Smooth muscle cell (in vitro differentiated cells): Measurements from ENCODE around the gene SLC8A1. TPM values are rescaled to one million over a fixed set of nuclear protein-coding genes. Genes with fewer than 3 reads are reported as not detected.

Experiments used
- DNase-seq: peaks from one replicate; lab custom pipeline; 2025; ENCODE audit not compliant: unreplicated experiment; lab: John Stamatoyannopoulos, UW
- H2AFZ ChIP-seq: fragments of 200-600 bp; sonication (generic); 2 replicates; pipeline ENCODE4 v1.6.0; 2016; ENCODE audit warnings: antibody characterized with exemption, low read depth, mild to moderate bottlenecking
- H3F3A ChIP-seq: fragments of 200-600 bp; sonication (generic); 2 replicates; pipeline ENCODE4 v1.6.0; 2017; ENCODE audit warnings: antibody characterized with exemption, low read depth
- H3K27ac ChIP-seq: fragments of 200-600 bp; sonication (generic); 2 replicates; pipeline ENCODE4 v1.5.1; 2016; ENCODE audit warnings: low read depth, mild to moderate bottlenecking
- H3K27me3 ChIP-seq: fragments of 200-600 bp; sonication (generic); 2 replicates; pipeline ENCODE4 v1.6.1; 2016; ENCODE audit warnings: low read depth, mild to moderate bottlenecking
- H3K36me3 ChIP-seq: fragments of 200-600 bp; sonication (generic); 2 replicates; pipeline ENCODE4 v1.5.1; 2016; ENCODE audit warnings: low read depth
- H3K4me1 ChIP-seq: fragments of 200-600 bp; sonication (generic); 2 replicates; pipeline ENCODE4 v1.5.1; 2016; ENCODE audit warnings: low read depth
- H3K4me2 ChIP-seq: fragments of 200-600 bp; sonication (generic); 2 replicates; pipeline ENCODE4 v1.6.0; 2016; ENCODE audit warnings: mild to moderate bottlenecking
- H3K4me3 ChIP-seq: fragments of 200-600 bp; sonication (generic); 2 replicates; pipeline ENCODE4 v1.5.1; 2016; ENCODE audit warnings: mild to moderate bottlenecking
- H3K79me2 ChIP-seq: fragments of 200-600 bp; sonication (generic); 2 replicates; pipeline ENCODE4 v1.6.0; 2016; ENCODE audit warnings: low read depth, mild to moderate bottlenecking
- H3K9ac ChIP-seq: fragments of 200-600 bp; sonication (generic); 2 replicates; pipeline ENCODE4 v1.6.0; 2016; ENCODE audit warnings: low read depth
- H3K9me3 ChIP-seq: fragments of 200-600 bp; sonication (generic); replicated peaks from 2 replicates; pipeline ENCODE4 v1.5.1; 2016; ENCODE audit warnings: low read depth
- H4K20me1 ChIP-seq: fragments of 200-600 bp; sonication (generic); 2 replicates; pipeline ENCODE4 v1.6.0; 2016; ENCODE audit warnings: low read depth
- WGBS: methylation state at CpG from one replicate; pipeline ENCODE4 v1.1.7; 2016; ENCODE audit warnings: low lambda C conversion rate; 5-methylcytosine and 5-hydroxymethylcytosine counted together
- polyA plus RNA-seq: library from polyadenylated mRNA; unstranded; fragments of >200 nt; fragmentation: Nextera tagmentation; extraction: Ambion mirVana; gene quantifications from 2 replicates; pipeline ENCODE4 v1.2.1, GENCODE V29; 2016
- total RNA-seq: library from RNA; depleted of rRNA; stranded (reverse); fragments of >200 nt; gene quantifications from 2 replicates; pipeline ENCODE4 v1.2.3, GENCODE V29; 2014
- TF ChIP-seq, protein P1 (sequence below): fragments of 200-600 bp; sonication (generic); IDR thresholded peaks from 2 replicates; pipeline ENCODE4 v1.5.1; 2017; ENCODE audit warnings: borderline replicate concordance, mild to moderate bottlenecking, antibody characterized with exemption; ENCODE audit not compliant: insufficient read depth, poor library complexity, severe bottlenecking

SLC8A1 gene
- total and polyA plus RNA-seq, 2 experiments from 2014 or later = 1.1 to 5.3 TPM

DNA sequence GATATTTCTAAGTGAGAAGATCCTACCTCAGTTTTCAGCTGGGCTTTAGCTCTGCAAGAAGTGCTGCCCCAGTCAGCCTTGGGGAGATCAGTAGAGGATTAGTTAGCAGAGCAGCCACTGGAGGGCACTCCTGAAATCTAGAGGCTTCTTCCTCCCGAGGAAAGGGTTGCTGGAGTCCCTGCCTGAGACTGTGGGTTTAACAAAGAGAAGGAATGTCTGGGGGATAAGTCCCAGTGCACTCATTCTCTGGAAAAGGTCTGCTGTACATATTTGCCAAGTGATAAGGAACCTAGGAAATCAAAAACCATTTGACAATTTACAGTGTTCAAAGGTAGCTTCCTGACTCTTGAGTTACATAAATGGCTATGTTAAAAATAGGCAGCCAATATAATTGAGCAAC, 207.2 kb downstream of the SLC8A1 start:
- no peaks in the 10 kb centered on the region for H3K9me3 ChIP-seq
- TF ChIP-seq, protein P1, sequence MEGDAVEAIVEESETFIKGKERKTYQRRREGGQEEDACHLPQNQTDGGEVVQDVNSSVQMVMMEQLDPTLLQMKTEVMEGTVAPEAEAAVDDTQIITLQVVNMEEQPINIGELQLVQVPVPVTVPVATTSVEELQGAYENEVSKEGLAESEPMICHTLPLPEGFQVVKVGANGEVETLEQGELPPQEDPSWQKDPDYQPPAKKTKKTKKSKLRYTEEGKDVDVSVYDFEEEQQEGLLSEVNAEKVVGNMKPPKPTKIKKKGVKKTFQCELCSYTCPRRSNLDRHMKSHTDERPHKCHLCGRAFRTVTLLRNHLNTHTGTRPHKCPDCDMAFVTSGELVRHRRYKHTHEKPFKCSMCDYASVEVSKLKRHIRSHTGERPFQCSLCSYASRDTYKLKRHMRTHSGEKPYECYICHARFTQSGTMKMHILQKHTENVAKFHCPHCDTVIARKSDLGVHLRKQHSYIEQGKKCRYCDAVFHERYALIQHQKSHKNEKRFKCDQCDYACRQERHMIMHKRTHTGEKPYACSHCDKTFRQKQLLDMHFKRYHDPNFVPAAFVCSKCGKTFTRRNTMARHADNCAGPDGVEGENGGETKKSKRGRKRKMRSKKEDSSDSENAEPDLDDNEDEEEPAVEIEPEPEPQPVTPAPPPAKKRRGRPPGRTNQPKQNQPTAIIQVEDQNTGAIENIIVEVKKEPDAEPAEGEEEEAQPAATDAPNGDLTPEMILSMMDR = peak; percentile 40
- DNase-seq = no peak
- H3K27ac ChIP-seq = no peak overlapping the region
- peak overlapping the region; percentile 4 for H3K4me2 ChIP-seq
- H3F3A ChIP-seq = no peaks in the 10 kb centered on the region
- no peak overlapping the region for H3K9ac ChIP-seq
- no peaks in the 10 kb centered on the region for H3K79me2 ChIP-seq
- H3K27me3 ChIP-seq = no peaks in the 10 kb centered on the region
- H2AFZ ChIP-seq = peak overlapping the region; percentile 26
- peaks cover 5% of the 10 kb centered on the region for H3K4me1 ChIP-seq
- no peak overlapping the region for H3K4me3 ChIP-seq
- H4K20me1 ChIP-seq = no peaks in the 10 kb centered on the region
- WGBS = 0% methylated on average over 1 of the region's 1 CpG
- H3K36me3 ChIP-seq = no peaks in the 10 kb centered on the region

DNA sequence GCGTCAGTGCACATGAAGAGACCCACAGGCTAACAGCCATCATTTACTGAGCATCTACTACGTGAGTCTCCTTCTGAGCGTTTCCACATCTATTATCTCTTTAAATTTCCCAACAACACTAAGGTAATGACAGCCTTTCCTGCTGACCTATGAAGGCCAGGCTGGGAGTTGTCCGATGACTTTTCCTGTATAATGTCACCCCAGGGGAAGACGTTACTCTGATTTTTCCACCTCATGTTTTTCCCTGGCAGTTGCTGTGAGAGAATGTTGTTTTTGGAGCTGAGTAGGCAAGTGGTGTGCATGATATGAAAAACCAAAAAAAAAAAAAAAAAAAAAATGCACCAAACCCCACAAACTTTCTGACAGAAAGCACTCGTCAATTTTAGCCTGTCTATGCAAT, 207.6 kb downstream of the SLC8A1 start:
- TF ChIP-seq, protein P1 = no peak
- 46% methylated on average over 6 of the region's 6 CpGs for WGBS

DNA sequence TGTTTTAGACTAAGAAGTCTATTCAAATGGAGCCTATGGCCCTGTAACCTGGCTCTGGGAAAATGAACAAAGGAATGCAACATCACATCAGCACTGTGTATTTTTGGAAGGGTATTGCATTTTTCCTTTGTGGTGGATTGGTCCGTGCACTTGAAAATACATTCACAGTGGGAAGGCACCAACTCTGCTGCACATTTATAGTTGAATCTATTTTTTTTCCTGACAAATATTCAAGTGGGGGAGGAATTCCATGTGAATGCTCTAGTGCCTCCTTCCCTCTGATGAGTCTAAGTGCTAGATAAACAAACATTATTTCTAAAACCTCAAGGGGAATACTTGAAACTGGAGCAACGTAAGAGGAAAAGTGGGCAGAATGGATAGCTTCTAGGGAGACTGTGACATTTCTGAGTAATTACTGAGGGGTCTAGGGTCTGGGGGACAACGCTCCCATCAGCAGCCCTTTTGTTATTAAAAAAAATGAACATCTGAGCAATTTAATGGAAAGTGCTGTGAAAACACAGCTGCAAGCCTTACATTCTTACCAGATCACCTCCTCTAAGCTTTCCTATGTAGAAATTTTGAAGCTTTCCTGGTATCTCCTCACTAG, 208.2 kb downstream of the SLC8A1 start:
- Histone ChIP-seq H3F3A (no peaks in the 10 kb centered on the region), H3K9ac (no peak overlapping the region)

More for the DNA sequence above, 207.6 kb downstream of the SLC8A1 start:
- Histone ChIP-seq H3K79me2 (no peaks in the 10 kb centered on the region), H3K4me2 (peak overlapping the region; percentile 4), H3K9me3 (no peaks in the 10 kb centered on the region), H3K9ac (no peak overlapping the region), H3K4me3 (no peak overlapping the region), H3K27ac (no peak overlapping the region), H3K36me3 (no peaks in the 10 kb centered on the region), H3K4me1 (peaks cover 5% of the 10 kb centered on the region), H4K20me1 (no peaks in the 10 kb centered on the region), H3K27me3 (no peaks in the 10 kb centered on the region), H2AFZ (no peak overlapping the region), H3F3A (no peaks in the 10 kb centered on the region)
- no peak for DNase-seq

More for the DNA sequence above, 208.2 kb downstream of the SLC8A1 start:
- Histone ChIP-seq H4K20me1 (no peaks in the 10 kb centered on the region), H3K4me1 (peaks cover 5% of the 10 kb centered on the region), H2AFZ (no peak overlapping the region), H3K9me3 (no peaks in the 10 kb centered on the region), H3K36me3 (no peaks in the 10 kb centered on the region), H3K79me2 (no peaks in the 10 kb centered on the region), H3K4me2 (peak overlapping the region; percentile 2), H3K27me3 (no peaks in the 10 kb centered on the region), H3K27ac (no peak overlapping the region), H3K4me3 (no peak overlapping the region)
- 57% methylated on average over 3 of the region's 3 CpGs for WGBS
- TF ChIP-seq, protein P1 = no peak
- no peak for DNase-seq
